SK-N-DZ (cell line): ENCODE data around the gene BLOC1S5. TPM values are rescaled to one million over a fixed set of nuclear protein-coding genes. Genes with fewer than 3 reads are reported as not detected.

Source experiments
- DNase-seq: peaks from one replicate; pipeline ENCODE4 v3.0.0-alpha.2; 2015; ENCODE audit warnings: low spot score
- polyA plus RNA-seq, 2 experiments: library from polyadenylated mRNA; depleted of rRNA; stranded (reverse); fragments of >200 nt; gene quantifications; 2 replicates each; pipeline ENCODE4 v1.2.3, GENCODE V29; 2014

BLOC1S5 gene
- polyA plus RNA-seq (2014; cell fraction: cytosol; rRNA removed): 18.5 and 43.3 TPM in 2 replicates
- 5.2 and 9.3 TPM in 2 replicates for polyA plus RNA-seq (2014; cell fraction: nucleus; rRNA removed)

GRCh38 chr6:8063761-8064637 is at the start of gene BLOC1S5:
Gene BLOC1S5, minus strand, starts transcription at chr6:8064389. Its CDS starts 13 bp downstream, at chr6:8064376.
- peak; percentile 98 for DNase-seq

- no peak for DNase-seq
Observed at GRCh38 chr6:8113131-8113654, 49.0 kb upstream of the BLOC1S5 start.

GRCh38 chr6:8110725-8111124 is 46.5 kb upstream of the BLOC1S5 start:
- no peak for DNase-seq

- DNase-seq: no peak
Observed at GRCh38 chr6:8110117-8110721, 46.0 kb upstream of the BLOC1S5 start.

- no peak for DNase-seq
Observed at GRCh38 chr6:8108759-8109539, 44.8 kb upstream of the BLOC1S5 start.

GRCh38 chr6:8108031-8108660 is 44.0 kb upstream of the BLOC1S5 start:
- DNase-seq: no peak

GRCh38 chr6:8105791-8106190 is 41.6 kb upstream of the BLOC1S5 start:
- no peak for DNase-seq

GRCh38 chr6:8103726-8104125 is 39.5 kb upstream of the BLOC1S5 start:
- no peak for DNase-seq

- DNase-seq: peak; percentile 93
Observed at GRCh38 chr6:8102122-8102958, 38.2 kb upstream of the BLOC1S5 start, which contains the start of gene EEF1E1. Gene EEF1E1, minus strand, starts transcription at chr6:8102548. Its CDS starts 27 bp downstream, at chr6:8102521.

- DNase-seq: no peak
Observed at GRCh38 chr6:8100159-8100854, 36.1 kb upstream of the BLOC1S5 start.

GRCh38 chr6:8090650-8091049 is 26.5 kb upstream of the BLOC1S5 start:
- no peak for DNase-seq

- DNase-seq: no peak
Observed at GRCh38 chr6:8088886-8089285, 24.7 kb upstream of the BLOC1S5 start.

- DNase-seq: no peak
Observed at GRCh38 chr6:8087870-8088754, 23.9 kb upstream of the BLOC1S5 start.

- no peak for DNase-seq
Observed at GRCh38 chr6:8086755-8087306, 22.6 kb upstream of the BLOC1S5 start.

GRCh38 chr6:8085053-8085511 is 20.9 kb upstream of the BLOC1S5 start:
- DNase-seq: no peak

- DNase-seq: no peak
Observed at GRCh38 chr6:8084586-8084985, 20.4 kb upstream of the BLOC1S5 start.

GRCh38 chr6:8082954-8083858 is 19.0 kb upstream of the BLOC1S5 start:
- DNase-seq: no peak
